Lung (tissue), 12 donors: Measurements from ENCODE around the gene CES2. TPM values are rescaled to one million over a fixed set of nuclear protein-coding genes. Genes with fewer than 3 reads are reported as not detected.
"Not testable (repeated sequence)": the region's sequence is repeated elsewhere in the genome, so short reads cannot be mapped to it uniquely, and the experiment has no call there.

ENCODE experiments used
- ATAC-seq: fragments of 200-7000 bp; cut with Tn5 transposase; one replicate; pipeline ENCODE4 v1.9.1; 2020; ENCODE audit warnings: moderate number of reproducible peaks; ENCODE audit not compliant: insufficient read depth, low FRiP score
- DNase-seq, 3 donors: peaks; one replicate each; pipeline ENCODE4 v3.0.0-alpha.2; 2013 to 2017
- H3K27ac ChIP-seq, 2 donors: one replicate each; pipeline ENCODE4 v1.5.1; 2013; ENCODE audit warnings: mild to moderate bottlenecking in 2 of 2, moderate library complexity in 2 of 2, control low read depth in 1 of 2, inconsistent platforms in 1 of 2, low read depth in 1 of 2, low read length in 1 of 2
- H3K27me3 ChIP-seq, 3 donors: one replicate each; pipeline ENCODE4 v1.5.1; 2013; ENCODE audit warnings: low read length in 2 of 3; ENCODE audit not compliant: control insufficient read depth in 3 of 3, insufficient read depth in 3 of 3
- H3K36me3 ChIP-seq, 4 donors: one replicate each; pipeline ENCODE4 v1.5.1; 2013; ENCODE audit warnings: low read length in 4 of 4, mild to moderate bottlenecking in 1 of 4, moderate library complexity in 1 of 4; ENCODE audit not compliant: control insufficient read depth in 4 of 4, insufficient read depth in 4 of 4
- H3K4me1 ChIP-seq, 5 donors: one replicate each; pipeline ENCODE4 v1.5.1; 2013; ENCODE audit warnings: low read length in 5 of 5, mild to moderate bottlenecking in 2 of 5, moderate library complexity in 1 of 5; ENCODE audit not compliant: control insufficient read depth in 5 of 5, insufficient read depth in 5 of 5
- H3K4me3 ChIP-seq: one replicate; pipeline ENCODE4 v1.5.1; 2013; ENCODE audit warnings: mild to moderate bottlenecking, control low read depth, moderate library complexity
- H3K9ac ChIP-seq, 2 donors: one replicate each; pipeline ENCODE4 v1.5.1; 2013; ENCODE audit warnings: low read length in 2 of 2, control low read depth in 1 of 2; ENCODE audit not compliant: insufficient read depth in 1 of 2
- H3K9me3 ChIP-seq, 4 donors: one replicate each; pipeline ENCODE4 v1.5.1; 2013; ENCODE audit warnings: low read length in 3 of 4, mild to moderate bottlenecking in 1 of 4, moderate library complexity in 1 of 4; ENCODE audit not compliant: control insufficient read depth in 4 of 4, insufficient read depth in 3 of 4
- CTCF ChIP-seq: IDR thresholded peaks from 2 replicates; pipeline ENCODE4 v1.5.1; 2012; ENCODE audit warnings: mild to moderate bottlenecking; ENCODE audit errors: control extremely low read depth, extremely low read depth
- WGBS, 2 donors: extraction: QIAGEN DNeasy Blood & Tissue Kit; methylation state at CpG; one replicate each; pipeline ENCODE4 v1.1.7; 2013; 5-methylcytosine and 5-hydroxymethylcytosine counted together
- polyA plus RNA-seq, 2 donors: library from polyadenylated mRNA; stranded (reverse); fragments of 200-250 nt; gene quantifications; one replicate each; pipeline ENCODE4 v1.2.1, GENCODE V29; 2013
- total RNA-seq, 2 donors: library from RNA; depleted of rRNA in 1 of 2; stranded (reverse); fragments of >200 nt in 1 of 2; gene quantifications; one replicate each; pipeline ENCODE4 v1.2.1, GENCODE V29; 2014 to 2021
- donor health status: control.
- donor health status: control.
- donor health status: Bipolar disorder and iron deficiency.
- donor health status: healthy.
- donor health status: DM: yes; HTN: yes; CAD: no.

CES2 gene
- total and polyA plus RNA-seq, 4 donors, result 24.6 to 51.0 (median 26.2) TPM

- H3K27ac ChIP-seq, result no peak overlapping the region
- no peak for ATAC-seq
- peaks cover 0 to 13% (median 3%) of the 10 kb centered on the region in 5 donors for H3K4me1 ChIP-seq
- H3K36me3 ChIP-seq, result peaks cover 22 to 47% (median 37%) of the 10 kb centered on the region in 4 donors
- no peak for DNase-seq
- WGBS, 2 donors, result 94 to 96% methylated on average over 15 of the region's 15 CpGs
- H3K9me3 ChIP-seq, result no peaks in the 10 kb centered on the region
- TF ChIP-seq CTCF, result no peak
- no peak overlapping the region for H3K9ac ChIP-seq
- H3K27me3 ChIP-seq, result peaks cover 0 to 8% (median 3%) of the 10 kb centered on the region in 3 donors
- H3K4me3 ChIP-seq, result no peak overlapping the region
Observed at GRCh38 chr16:66943426-66944053, 8.2 kb downstream of the CES2 start.

- H3K4me3 ChIP-seq, result no peak overlapping the region
- 94 to 96% methylated on average over 5 of the region's 5 CpGs for WGBS, 2 donors
- TF ChIP-seq CTCF, result no peak
Observed at GRCh38 chr16:66944054-66944441, 8.7 kb downstream of the CES2 start.

DNA sequence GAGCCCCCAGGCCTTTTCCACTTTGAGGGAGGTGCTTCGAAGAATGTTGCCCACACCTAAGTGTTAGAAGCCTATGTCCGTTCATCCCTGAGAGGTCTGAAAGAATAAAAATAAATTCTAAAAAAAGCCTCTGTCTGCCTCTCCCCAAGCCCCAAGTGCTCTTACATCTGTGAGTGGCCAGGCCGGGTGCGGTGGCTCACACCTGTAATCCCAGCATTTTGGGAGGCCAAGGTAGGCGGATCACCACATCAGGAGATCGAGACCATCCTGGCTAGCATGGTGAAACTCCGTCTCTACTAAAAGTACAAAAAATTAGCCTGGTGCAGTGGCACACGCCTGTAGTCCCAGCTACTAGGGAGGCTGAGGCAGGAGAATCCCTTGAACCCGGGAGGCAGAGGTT, 9.7 kb downstream of the CES2 start:
- H3K27me3 ChIP-seq, result peaks cover 0 to 20% (median 16%) of the 10 kb centered on the region in 3 donors
- ATAC-seq, H3K9ac ChIP-seq, H3K27ac ChIP-seq, DNase-seq, H3K4me3 ChIP-seq, H3K9me3 ChIP-seq: not testable (repeated sequence)
- peaks cover 0 to 21% (median 6%) of the 10 kb centered on the region in 5 donors for H3K4me1 ChIP-seq
- H3K36me3 ChIP-seq, result peaks cover 22 to 38% (median 29%) of the 10 kb centered on the region in 4 donors
- 86% methylated on average over 9 of the region's 9 CpGs for WGBS, 2 donors

More at GRCh38 chr16:66944054-66944441, 8.7 kb downstream of the CES2 start:
- Histone ChIP-seq H3K27ac (no peak overlapping the region), H3K27me3 (peaks cover 0 to 10% (median 7%) of the 10 kb centered on the region in 3 donors), H3K36me3 (peaks cover 22 to 45% (median 34%) of the 10 kb centered on the region in 4 donors), H3K9ac (no peak overlapping the region), H3K4me1 (peaks cover 0 to 18% (median 6%) of the 10 kb centered on the region in 5 donors), H3K9me3 (no peaks in the 10 kb centered on the region)
- no peak for DNase-seq
- no peak for ATAC-seq

DNA sequence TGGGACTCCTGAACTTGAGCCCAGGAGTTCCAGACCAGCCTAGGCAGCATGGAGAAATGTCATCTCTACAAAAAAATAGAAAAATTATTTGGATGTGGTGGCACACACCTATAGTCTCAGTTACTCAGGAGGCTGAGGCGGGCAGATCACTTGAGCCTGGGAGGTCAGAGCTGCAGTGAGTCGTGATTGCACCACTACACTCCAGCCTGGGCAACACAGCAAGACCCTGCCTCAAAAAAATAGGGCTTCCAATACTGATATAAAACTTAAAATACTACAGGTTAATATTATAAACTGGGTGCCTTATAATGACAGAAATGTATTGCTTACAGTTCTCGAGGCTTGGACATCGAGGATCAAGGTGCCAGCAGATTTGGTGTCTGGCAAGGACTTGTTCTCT, 10.6 kb downstream of the CES2 start:
- DNase-seq (no peak), ATAC-seq (no peak)
- H3K4me1 ChIP-seq, result peaks cover 0 to 21% (median 6%) of the 10 kb centered on the region in 5 donors
- 83 to 90% methylated on average over 4 of the region's 4 CpGs for WGBS, 2 donors
- no peaks in the 10 kb centered on the region for H3K9me3 ChIP-seq
- peaks cover 14 to 30% (median 22%) of the 10 kb centered on the region in 4 donors for H3K36me3 ChIP-seq
- no peak overlapping the region for H3K27ac ChIP-seq
- TF ChIP-seq CTCF, result no peak
- peaks cover 0 to 28% (median 22%) of the 10 kb centered on the region in 3 donors for H3K27me3 ChIP-seq
- no peak overlapping the region for H3K9ac ChIP-seq
- H3K4me3 ChIP-seq, result no peak overlapping the region
